HepG2 (cell line): ENCODE data around the gene LEFTY2. TPM values are rescaled to one million over a fixed set of nuclear protein-coding genes. Genes with fewer than 3 reads are reported as not detected.

Experiments
- ATAC-seq: fragments of 200-7000 bp; cut with Tn5 transposase; 3 replicates; pipeline ENCODE4 v1.9.1; 2020; ENCODE audit warnings: mild to moderate bottlenecking, moderate library complexity
- BruUV-seq: library from RNA; stranded (reverse); fragments of 400-500 nt; replicated peaks from 2 replicates; lab custom pipeline; 2021; lab: Mats Ljungman, UMichigan
- CTCF ChIA-PET: fragments of 300-600 bp; formaldehyde crosslinking; extraction: SDS; loops from one replicate; lab custom pipeline; 2021; ENCODE audit warnings: low total read pairs, inconsistent platforms, low intra/inter-chr PET ratio; lab: Yijun Ruan, JAX
- POLR2A ChIA-PET: fragments of 350-600 bp; sonication (Branson Sonifier 250); formaldehyde crosslinking; loops from one replicate; lab custom pipeline; 2020; ENCODE audit warnings: antibody characterized with exemption, inconsistent platforms; lab: Yijun Ruan, JAX
- DNase-seq: peaks from one replicate; pipeline ENCODE4 v3.0.0-alpha.2; 2015; ENCODE audit warnings: low spot score
- FAIRE-seq: peaks from 3 replicates; lab custom pipeline; 2011; peaks lifted over from hg19 to GRCh38; lab: Jason Lieb, UNC
- H2AFZ ChIP-seq: one replicate; pipeline ENCODE4 v1.6.1; 2011; ENCODE audit warnings: low read length, inconsistent platforms
- H3K27ac ChIP-seq: fragments of 300-600 bp; 3 replicates; pipeline ENCODE4 v1.8.0; 2011; ENCODE audit warnings: mixed run types, mild to moderate bottlenecking, mixed read lengths, low read length, inconsistent platforms; ENCODE audit not compliant: insufficient read depth; ENCODE audit errors: extremely low read length
- H3K27me3 ChIP-seq, 2 experiments: fragments of 200-600 bp in 1 of 2; 2 replicates in 1 of 2; 3 replicates in 1 of 2; pipeline versions ENCODE4 v1.6.0 to v1.8.0; 2011; ENCODE audit warnings: low read length in 2 of 2, mild to moderate bottlenecking in 2 of 2, moderate library complexity in 2 of 2, inconsistent platforms in 1 of 2; ENCODE audit not compliant: insufficient read depth in 2 of 2, control insufficient read depth in 1 of 2
- H3K36me3 ChIP-seq, 2 experiments: fragments of 200-600 bp in 1 of 2; replicated peaks in 1 of 2; 2 replicates in 1 of 2; 3 replicates in 1 of 2; pipeline versions ENCODE4 v1.5.1 to v1.8.0; 2011; ENCODE audit warnings: low read length in 2 of 2, inconsistent platforms in 1 of 2; ENCODE audit not compliant: insufficient read depth in 2 of 2, control insufficient read depth in 1 of 2
- H3K4me1 ChIP-seq: 2 replicates; pipeline ENCODE4 v1.5.1; 2012; ENCODE audit warnings: low read length, inconsistent platforms; ENCODE audit not compliant: insufficient read depth
- H3K4me2 ChIP-seq: 2 replicates; pipeline ENCODE4 v1.6.0; 2011; ENCODE audit warnings: low read depth, low read length, inconsistent platforms
- H3K4me3 ChIP-seq, 3 experiments: fragments of 200-600 bp in 1 of 3; sonication (generic), shearing (Covaris generic) in 1 of 3; replicated peaks in 1 of 3; 2 replicates each; pipeline ENCODE4 v1.5.1; 2011 to 2016; ENCODE audit warnings: low read length in 3 of 3, inconsistent platforms in 2 of 3, low read depth in 2 of 3, mild to moderate bottlenecking in 2 of 3, control low read depth in 1 of 3, mixed read lengths in 1 of 3; ENCODE audit not compliant: insufficient read depth in 1 of 3
- H3K79me2 ChIP-seq: one replicate; pipeline ENCODE4 v1.6.1; 2011; ENCODE audit warnings: low read length, inconsistent platforms; ENCODE audit not compliant: insufficient read depth
- H3K9ac ChIP-seq: 2 replicates; pipeline ENCODE4 v1.6.0; 2011; ENCODE audit warnings: mild to moderate bottlenecking, low read depth, low read length, inconsistent platforms; ENCODE audit not compliant: insufficient read depth
- H3K9me3 ChIP-seq: 2 replicates; pipeline ENCODE4 v1.5.1; 2012; ENCODE audit warnings: mild to moderate bottlenecking, low read length
- H4K20me1 ChIP-seq: 2 replicates; pipeline ENCODE4 v1.6.0; 2011; ENCODE audit warnings: inconsistent platforms, mild to moderate bottlenecking, low read length, moderate library complexity; ENCODE audit not compliant: insufficient read depth
- SIN3A ChIP-seq: IDR thresholded peaks from 2 replicates; pipeline ENCODE4 v1.6.1; 2011; ENCODE audit warnings: low read depth, mild to moderate bottlenecking, control low read depth, low read length, borderline replicate concordance
- SRSF9 ChIP-seq: fragments of 200-400 bp; formaldehyde crosslinking; IDR thresholded peaks from 2 replicates; pipeline ENCODE4 v1.6.1; 2018; ENCODE audit warnings: borderline replicate concordance, mild to moderate bottlenecking, low read depth, low read length; ENCODE audit not compliant: insufficient read depth, poor library complexity, severe bottlenecking
- ZNF768 ChIP-seq: sonication (generic); formaldehyde crosslinking; IDR thresholded peaks from 2 replicates; pipeline ENCODE4 v1.4.0; 2020; ENCODE audit warnings: missing genetic modification reagents
- WGBS: methylation state at CpG from one replicate; pipeline ENCODE4 v1.1.6; 2017; ENCODE audit warnings: low lambda C conversion rate; 5-methylcytosine and 5-hydroxymethylcytosine counted together
- in situ Hi-C: cut with HindIII; loops from 2 replicates; pipeline ENCODE4 v1.10.0; 2017; ENCODE audit warnings: low pct_unique_long_range_greater_than_20kb; ENCODE audit not compliant: extremely low pct_ligation_motif_present
- intact Hi-C: fragments of 100-400 bp; cut with micrococcal nuclease; formaldehyde crosslinking; loops from one replicate; pipeline ENCODE4 v1.10.0; 2022; ENCODE audit not compliant: unreplicated experiment
- polyA plus RNA-seq, 8 experiments: library from polyadenylated mRNA; depleted of rRNA in 3 of 8; stranded (reverse) in 7 of 8; unstranded in 1 of 8; fragments of >200 nt; fragmentation: Illumina TruSeq in 4 of 8; extraction: Trizol in 4 of 8; gene quantifications; 2 replicates each; pipeline versions ENCODE4 v1.2.1 to v1.2.3, GENCODE V29; 2011 to 2016; ENCODE audit warnings: low read depth in 4 of 8, missing spikeins in 1 of 8, mixed read lengths in 1 of 8; ENCODE audit not compliant: insufficient read depth in 1 of 8
- total RNA-seq, 5 experiments: library from RNA; depleted of rRNA; stranded (reverse); fragments of >200 nt; fragmentation: Illumina TruSeq; extraction: Trizol; gene quantifications; 2 replicates each; pipeline ENCODE4 v1.2.3, GENCODE V29; 2016; ENCODE audit warnings: low read depth in 1 of 5

LEFTY2 gene
- total and polyA plus RNA-seq, 2 of the 13 experiments (the other 11 are each of a cell fraction or from before 2014, with no cell fraction given) = 0.13 to 0.33 TPM

DNA sequence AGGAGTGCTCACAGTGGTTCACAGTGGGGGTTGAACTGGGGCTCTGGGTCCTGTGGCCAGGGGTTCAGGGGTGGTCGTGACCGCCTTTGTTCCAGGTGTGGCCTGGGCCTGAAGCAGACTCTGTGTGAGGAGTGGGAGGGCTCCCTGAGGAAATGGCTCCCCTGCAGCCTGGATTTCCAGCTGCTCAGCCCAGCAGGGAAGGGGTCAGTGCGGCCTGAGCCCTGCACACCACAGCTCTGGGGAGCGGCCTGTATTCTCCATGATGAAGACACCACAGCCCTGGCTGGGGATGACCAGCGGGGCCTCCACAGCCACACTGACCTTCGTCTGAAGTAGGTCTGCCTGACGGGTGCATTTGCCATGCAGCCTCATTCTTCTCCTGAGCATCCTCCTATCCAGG lies 33.7 kb downstream of the LEFTY2 start:
- DNase-seq (no peak), ATAC-seq (no peak), FAIRE-seq (no peak)
- Histone ChIP-seq H4K20me1 (no peaks in the 10 kb centered on the region), H3K27ac (no peak overlapping the region), H3K27me3 (peaks cover 4 to 12% of the 10 kb centered on the region in 2 experiments; a peak in 4 of 5 replicates), H2AFZ (no peak overlapping the region), H3K4me2 (no peak overlapping the region), H3K36me3 (no peaks in the 10 kb centered on the region), H3K4me3 (no peak overlapping the region), H3K9ac (no peak overlapping the region), H3K4me1 (peaks cover 27% of the 10 kb centered on the region), H3K9me3 (no peaks in the 10 kb centered on the region), H3K79me2 (no peaks in the 10 kb centered on the region)
- in situ Hi-C loops (no loop called here), intact Hi-C loops (no loop called here)
- no CpG with 5 or more reads among the region's 7 CpGs for WGBS
- BruUV-seq = no TSS peak
- POLR2A ChIA-PET = no interaction called here
- no peak for TF ChIP-seq SIN3A
- CTCF ChIA-PET = no interaction called here

GRCh38 chr1:225906467-225906866 lies 34.6 kb downstream of the LEFTY2 start:
- H3K27me3 ChIP-seq = peaks cover 4 to 12% of the 10 kb centered on the region in 2 experiments; a peak in 4 of 5 replicates
- no TSS peak for BruUV-seq
- H3K79me2 ChIP-seq = no peaks in the 10 kb centered on the region
- in situ Hi-C loops (no loop called here), intact Hi-C loops (no loop called here)
- DNase-seq (no peak), FAIRE-seq (no peak), ATAC-seq (0 out of 3 replicates have a peak, but pooled peaks have one; percentile 8)
- H3K36me3 ChIP-seq = no peaks in the 10 kb centered on the region
- H3K27ac ChIP-seq = no peak overlapping the region
- H3K9ac ChIP-seq = no peak overlapping the region
- CTCF ChIA-PET = no interaction called here
- no peaks in the 10 kb centered on the region for H4K20me1 ChIP-seq
- H3K9me3 ChIP-seq = no peaks in the 10 kb centered on the region
- H3K4me2 ChIP-seq = no peak overlapping the region
- WGBS = 40% methylated on average over 1 of the region's 6 CpGs
- H2AFZ ChIP-seq = no peak overlapping the region
- no peak overlapping the region for H3K4me3 ChIP-seq
- POLR2A ChIA-PET = interaction anchor here (1.4 kb wide), 1 partner anchor 17 kb away, joined by 7 read pairs; the partner anchor contains the start of gene PYCR2
- H3K4me1 ChIP-seq = peaks cover 25% of the 10 kb centered on the region
- TF ChIP-seq SRSF9 (no peak), ZNF768 (CRISPR knock-in tag) (peak; percentile 91)
